HL-60 (cell line): ENCODE data around the gene CHI3L1.

Experiments used
- GABPA ChIP-seq: IDR thresholded peaks from 2 replicates; pipeline ENCODE4 v1.6.1; 2012; ENCODE audit warnings: low read depth
- SPI1 ChIP-seq: IDR thresholded peaks from 2 replicates; pipeline ENCODE4 v1.6.1; 2012; ENCODE audit warnings: low read depth, mild to moderate bottlenecking, borderline replicate concordance
- TF ChIP-seq, protein P1 (sequence below): IDR thresholded peaks from one replicate; pipeline ENCODE4 v1.5.1; 2011; ENCODE audit warnings: low read length, control low read depth, inconsistent platforms; ENCODE audit not compliant: insufficient read depth
- TF ChIP-seq, protein P2 (sequence below): IDR thresholded peaks from 2 replicates; pipeline ENCODE4 v1.6.1; 2012; ENCODE audit warnings: low read depth; ENCODE audit not compliant: insufficient replicate concordance

DNA sequence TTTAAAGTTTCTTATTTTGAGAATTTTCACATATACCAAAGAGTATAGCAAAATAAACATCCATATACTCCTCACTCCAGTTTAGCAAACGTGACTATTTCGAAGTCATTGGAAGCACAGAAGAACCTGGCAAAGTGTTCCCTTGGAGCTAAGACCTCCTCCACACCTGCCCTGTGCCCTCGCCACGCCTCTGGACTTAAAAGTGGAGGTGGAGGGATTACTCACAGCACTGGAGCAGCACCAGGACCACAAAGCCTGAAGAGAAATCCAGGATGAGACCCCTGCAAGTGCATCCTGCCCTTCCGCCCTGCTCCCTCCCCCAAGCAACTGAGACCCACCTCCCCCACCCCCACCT is 436 bp downstream of the CHI3L1 start:
- TF ChIP-seq, protein P1, sequence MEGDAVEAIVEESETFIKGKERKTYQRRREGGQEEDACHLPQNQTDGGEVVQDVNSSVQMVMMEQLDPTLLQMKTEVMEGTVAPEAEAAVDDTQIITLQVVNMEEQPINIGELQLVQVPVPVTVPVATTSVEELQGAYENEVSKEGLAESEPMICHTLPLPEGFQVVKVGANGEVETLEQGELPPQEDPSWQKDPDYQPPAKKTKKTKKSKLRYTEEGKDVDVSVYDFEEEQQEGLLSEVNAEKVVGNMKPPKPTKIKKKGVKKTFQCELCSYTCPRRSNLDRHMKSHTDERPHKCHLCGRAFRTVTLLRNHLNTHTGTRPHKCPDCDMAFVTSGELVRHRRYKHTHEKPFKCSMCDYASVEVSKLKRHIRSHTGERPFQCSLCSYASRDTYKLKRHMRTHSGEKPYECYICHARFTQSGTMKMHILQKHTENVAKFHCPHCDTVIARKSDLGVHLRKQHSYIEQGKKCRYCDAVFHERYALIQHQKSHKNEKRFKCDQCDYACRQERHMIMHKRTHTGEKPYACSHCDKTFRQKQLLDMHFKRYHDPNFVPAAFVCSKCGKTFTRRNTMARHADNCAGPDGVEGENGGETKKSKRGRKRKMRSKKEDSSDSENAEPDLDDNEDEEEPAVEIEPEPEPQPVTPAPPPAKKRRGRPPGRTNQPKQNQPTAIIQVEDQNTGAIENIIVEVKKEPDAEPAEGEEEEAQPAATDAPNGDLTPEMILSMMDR, result no peak
- TF ChIP-seq, protein P2, sequence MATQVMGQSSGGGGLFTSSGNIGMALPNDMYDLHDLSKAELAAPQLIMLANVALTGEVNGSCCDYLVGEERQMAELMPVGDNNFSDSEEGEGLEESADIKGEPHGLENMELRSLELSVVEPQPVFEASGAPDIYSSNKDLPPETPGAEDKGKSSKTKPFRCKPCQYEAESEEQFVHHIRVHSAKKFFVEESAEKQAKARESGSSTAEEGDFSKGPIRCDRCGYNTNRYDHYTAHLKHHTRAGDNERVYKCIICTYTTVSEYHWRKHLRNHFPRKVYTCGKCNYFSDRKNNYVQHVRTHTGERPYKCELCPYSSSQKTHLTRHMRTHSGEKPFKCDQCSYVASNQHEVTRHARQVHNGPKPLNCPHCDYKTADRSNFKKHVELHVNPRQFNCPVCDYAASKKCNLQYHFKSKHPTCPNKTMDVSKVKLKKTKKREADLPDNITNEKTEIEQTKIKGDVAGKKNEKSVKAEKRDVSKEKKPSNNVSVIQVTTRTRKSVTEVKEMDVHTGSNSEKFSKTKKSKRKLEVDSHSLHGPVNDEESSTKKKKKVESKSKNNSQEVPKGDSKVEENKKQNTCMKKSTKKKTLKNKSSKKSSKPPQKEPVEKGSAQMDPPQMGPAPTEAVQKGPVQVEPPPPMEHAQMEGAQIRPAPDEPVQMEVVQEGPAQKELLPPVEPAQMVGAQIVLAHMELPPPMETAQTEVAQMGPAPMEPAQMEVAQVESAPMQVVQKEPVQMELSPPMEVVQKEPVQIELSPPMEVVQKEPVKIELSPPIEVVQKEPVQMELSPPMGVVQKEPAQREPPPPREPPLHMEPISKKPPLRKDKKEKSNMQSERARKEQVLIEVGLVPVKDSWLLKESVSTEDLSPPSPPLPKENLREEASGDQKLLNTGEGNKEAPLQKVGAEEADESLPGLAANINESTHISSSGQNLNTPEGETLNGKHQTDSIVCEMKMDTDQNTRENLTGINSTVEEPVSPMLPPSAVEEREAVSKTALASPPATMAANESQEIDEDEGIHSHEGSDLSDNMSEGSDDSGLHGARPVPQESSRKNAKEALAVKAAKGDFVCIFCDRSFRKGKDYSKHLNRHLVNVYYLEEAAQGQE, result no peak
- TF ChIP-seq GABPA (no peak), SPI1 (no peak)
